Measurements from ENCODE around the gene NTNG1.

The NTNG1 gene

GRCh38 chr1:107415241-107415640, 274.4 kb downstream of the NTNG1 start:
- DNase-seq: no peak

GRCh38 chr1:107419003-107419402, 278.2 kb downstream of the NTNG1 start:
- DNase-seq: no peak

GRCh38 chr1:107422901-107423300, 282.1 kb downstream of the NTNG1 start:
- no peak for DNase-seq

- no peak for DNase-seq
These were observed 289.8 kb downstream of the NTNG1 start for GRCh38 chr1:107430540-107431228.

- no peak for DNase-seq
These were observed 291.3 kb downstream of the NTNG1 start for GRCh38 chr1:107432108-107432507.

- no peak for DNase-seq
These were observed 292.2 kb downstream of the NTNG1 start for GRCh38 chr1:107433068-107433467.

- DNase-seq: no peak
These were observed 293.0 kb downstream of the NTNG1 start for GRCh38 chr1:107433635-107434360.

GRCh38 chr1:107434361-107434693, 293.5 kb downstream of the NTNG1 start:
- no peak for DNase-seq

- DNase-seq: no peak
These were observed 295.9 kb downstream of the NTNG1 start for GRCh38 chr1:107436552-107437241.

- DNase-seq: no peak
These were observed 298.7 kb downstream of the NTNG1 start for GRCh38 chr1:107439567-107439966.

GRCh38 chr1:107442551-107442950, 301.7 kb downstream of the NTNG1 start:
- no peak for DNase-seq

- no peak for DNase-seq
These were observed 302.2 kb downstream of the NTNG1 start for GRCh38 chr1:107443027-107443426.

- DNase-seq: no peak
These were observed 303.0 kb downstream of the NTNG1 start for GRCh38 chr1:107443860-107444259.

GRCh38 chr1:107444302-107444701, 303.5 kb downstream of the NTNG1 start:
- DNase-seq: no peak

- DNase-seq: no peak
These were observed 308.5 kb downstream of the NTNG1 start for GRCh38 chr1:107449326-107449725.

GRCh38 chr1:107450899-107451664, 310.2 kb downstream of the NTNG1 start:
- no peak for DNase-seq

- DNase-seq: no peak
These were observed 310.9 kb downstream of the NTNG1 start for GRCh38 chr1:107451715-107452114.

GRCh38 chr1:107454791-107455190, 314.0 kb downstream of the NTNG1 start:
- DNase-seq: no peak

- DNase-seq: no peak
These were observed 317.1 kb downstream of the NTNG1 start for GRCh38 chr1:107457989-107458388.

GRCh38 chr1:107459204-107459904, 318.5 kb downstream of the NTNG1 start:
- no peak for DNase-seq

GRCh38 chr1:107460035-107460434, 319.2 kb downstream of the NTNG1 start:
- DNase-seq: no peak

GRCh38 chr1:107464827-107465226, 324.0 kb downstream of the NTNG1 start:
- no peak for DNase-seq

GRCh38 chr1:107467286-107467685, 326.4 kb downstream of the NTNG1 start:
- no peak for DNase-seq

All from activated naive CD4-positive, alpha-beta T cell treated with Interleukin-2 at 50 U/mL for 16 hours (primary cell).